Activated naive CD4-positive, alpha-beta T cell treated with Interleukin-2 at 50 U/mL for 16 hours (primary cell): ENCODE measurements around the gene MGAT3.

ENCODE experiments used
- DNase-seq: peaks from one replicate; pipeline ENCODE4 v3.0.0-alpha.2; 2020

Gene MGAT3

GRCh38 chr22:39429186-39429585 lies 27.6 kb upstream of the MGAT3 start:
- no peak for DNase-seq

GRCh38 chr22:39429916-39430575 lies 26.8 kb upstream of the MGAT3 start:
- no peak for DNase-seq

GRCh38 chr22:39430576-39431150 lies 26.1 kb upstream of the MGAT3 start:
- DNase-seq: no peak

GRCh38 chr22:39431216-39431801 lies 25.5 kb upstream of the MGAT3 start:
- DNase-seq: no peak

GRCh38 chr22:39431821-39432251 lies 25.0 kb upstream of the MGAT3 start:
- DNase-seq: no peak

GRCh38 chr22:39432361-39432811 lies 24.4 kb upstream of the MGAT3 start:
- no peak for DNase-seq

- DNase-seq: no peak
These were observed 23.2 kb upstream of the MGAT3 start for GRCh38 chr22:39433476-39434242.

GRCh38 chr22:39434243-39434653 lies 22.6 kb upstream of the MGAT3 start:
- no peak for DNase-seq

GRCh38 chr22:39434721-39435120 lies 22.1 kb upstream of the MGAT3 start:
- DNase-seq: no peak

- DNase-seq: no peak
These were observed 21.2 kb upstream of the MGAT3 start for GRCh38 chr22:39435616-39436015.

- DNase-seq: no peak
These were observed 18.8 kb upstream of the MGAT3 start for GRCh38 chr22:39437791-39438704.

GRCh38 chr22:39439170-39439569 lies 17.6 kb upstream of the MGAT3 start:
- DNase-seq: no peak

- no peak for DNase-seq
These were observed 13.4 kb upstream of the MGAT3 start for GRCh38 chr22:39443398-39443797.

- DNase-seq: no peak
These were observed 12.5 kb upstream of the MGAT3 start for GRCh38 chr22:39444247-39444800.

- DNase-seq: no peak
These were observed 11.8 kb upstream of the MGAT3 start for GRCh38 chr22:39444937-39445465.

- no peak for DNase-seq
These were observed 11.1 kb upstream of the MGAT3 start for GRCh38 chr22:39445678-39446077.

- DNase-seq: no peak
These were observed 10.5 kb upstream of the MGAT3 start for GRCh38 chr22:39446239-39446721.

GRCh38 chr22:39448205-39449054 lies 8.4 kb upstream of the MGAT3 start:
- DNase-seq: no peak

GRCh38 chr22:39449708-39450107 lies 7.1 kb upstream of the MGAT3 start:
- no peak for DNase-seq

- no peak for DNase-seq
These were observed 6.4 kb upstream of the MGAT3 start for GRCh38 chr22:39450258-39450955.
